HL-60 (cell line): ENCODE data around the gene CFAP157.

Experiments used
- CTCF ChIP-seq: IDR thresholded peaks from one replicate; pipeline ENCODE4 v1.5.1; 2011; ENCODE audit warnings: low read length, control low read depth, inconsistent platforms; ENCODE audit not compliant: insufficient read depth
- POLR2AphosphoS5 ChIP-seq: IDR thresholded peaks from 2 replicates; pipeline ENCODE4 v1.6.1; 2012; ENCODE audit warnings: low read depth
- TF ChIP-seq, protein P1 (sequence below): IDR thresholded peaks from 2 replicates; pipeline ENCODE4 v1.6.1; 2012; ENCODE audit warnings: low read depth; ENCODE audit not compliant: insufficient replicate concordance

DNA sequence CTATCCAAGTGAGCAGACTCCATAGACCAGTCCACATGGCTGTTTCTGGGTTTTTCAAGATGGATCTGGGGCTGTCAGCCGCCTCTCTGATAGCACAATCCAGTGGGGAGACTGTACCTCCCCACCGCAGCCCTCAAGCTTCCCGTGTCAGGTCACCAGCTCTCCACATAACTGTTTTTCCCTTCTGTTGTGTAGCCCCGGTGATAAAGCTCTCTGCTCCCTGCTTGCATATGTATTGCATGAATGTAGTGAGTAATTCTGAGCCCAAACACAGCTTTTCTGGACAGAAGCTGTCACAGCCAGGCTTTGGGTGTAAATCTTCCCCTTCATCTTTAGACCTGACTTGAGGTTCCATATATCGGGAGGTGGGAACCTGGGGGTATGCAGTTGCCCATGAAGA is 23.1 kb upstream of the CFAP157 start:
- TF ChIP-seq CTCF (no peak), POLR2AphosphoS5 (no peak)
- TF ChIP-seq, protein P1, sequence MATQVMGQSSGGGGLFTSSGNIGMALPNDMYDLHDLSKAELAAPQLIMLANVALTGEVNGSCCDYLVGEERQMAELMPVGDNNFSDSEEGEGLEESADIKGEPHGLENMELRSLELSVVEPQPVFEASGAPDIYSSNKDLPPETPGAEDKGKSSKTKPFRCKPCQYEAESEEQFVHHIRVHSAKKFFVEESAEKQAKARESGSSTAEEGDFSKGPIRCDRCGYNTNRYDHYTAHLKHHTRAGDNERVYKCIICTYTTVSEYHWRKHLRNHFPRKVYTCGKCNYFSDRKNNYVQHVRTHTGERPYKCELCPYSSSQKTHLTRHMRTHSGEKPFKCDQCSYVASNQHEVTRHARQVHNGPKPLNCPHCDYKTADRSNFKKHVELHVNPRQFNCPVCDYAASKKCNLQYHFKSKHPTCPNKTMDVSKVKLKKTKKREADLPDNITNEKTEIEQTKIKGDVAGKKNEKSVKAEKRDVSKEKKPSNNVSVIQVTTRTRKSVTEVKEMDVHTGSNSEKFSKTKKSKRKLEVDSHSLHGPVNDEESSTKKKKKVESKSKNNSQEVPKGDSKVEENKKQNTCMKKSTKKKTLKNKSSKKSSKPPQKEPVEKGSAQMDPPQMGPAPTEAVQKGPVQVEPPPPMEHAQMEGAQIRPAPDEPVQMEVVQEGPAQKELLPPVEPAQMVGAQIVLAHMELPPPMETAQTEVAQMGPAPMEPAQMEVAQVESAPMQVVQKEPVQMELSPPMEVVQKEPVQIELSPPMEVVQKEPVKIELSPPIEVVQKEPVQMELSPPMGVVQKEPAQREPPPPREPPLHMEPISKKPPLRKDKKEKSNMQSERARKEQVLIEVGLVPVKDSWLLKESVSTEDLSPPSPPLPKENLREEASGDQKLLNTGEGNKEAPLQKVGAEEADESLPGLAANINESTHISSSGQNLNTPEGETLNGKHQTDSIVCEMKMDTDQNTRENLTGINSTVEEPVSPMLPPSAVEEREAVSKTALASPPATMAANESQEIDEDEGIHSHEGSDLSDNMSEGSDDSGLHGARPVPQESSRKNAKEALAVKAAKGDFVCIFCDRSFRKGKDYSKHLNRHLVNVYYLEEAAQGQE = no peak
